ENCODE results near the gene KBTBD8.

Gene KBTBD8, protein sequence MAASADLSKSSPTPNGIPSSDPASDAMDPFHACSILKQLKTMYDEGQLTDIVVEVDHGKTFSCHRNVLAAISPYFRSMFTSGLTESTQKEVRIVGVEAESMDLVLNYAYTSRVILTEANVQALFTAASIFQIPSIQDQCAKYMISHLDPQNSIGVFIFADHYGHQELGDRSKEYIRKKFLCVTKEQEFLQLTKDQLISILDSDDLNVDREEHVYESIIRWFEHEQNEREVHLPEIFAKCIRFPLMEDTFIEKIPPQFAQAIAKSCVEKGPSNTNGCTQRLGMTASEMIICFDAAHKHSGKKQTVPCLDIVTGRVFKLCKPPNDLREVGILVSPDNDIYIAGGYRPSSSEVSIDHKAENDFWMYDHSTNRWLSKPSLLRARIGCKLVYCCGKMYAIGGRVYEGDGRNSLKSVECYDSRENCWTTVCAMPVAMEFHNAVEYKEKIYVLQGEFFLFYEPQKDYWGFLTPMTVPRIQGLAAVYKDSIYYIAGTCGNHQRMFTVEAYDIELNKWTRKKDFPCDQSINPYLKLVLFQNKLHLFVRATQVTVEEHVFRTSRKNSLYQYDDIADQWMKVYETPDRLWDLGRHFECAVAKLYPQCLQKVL

DNA sequence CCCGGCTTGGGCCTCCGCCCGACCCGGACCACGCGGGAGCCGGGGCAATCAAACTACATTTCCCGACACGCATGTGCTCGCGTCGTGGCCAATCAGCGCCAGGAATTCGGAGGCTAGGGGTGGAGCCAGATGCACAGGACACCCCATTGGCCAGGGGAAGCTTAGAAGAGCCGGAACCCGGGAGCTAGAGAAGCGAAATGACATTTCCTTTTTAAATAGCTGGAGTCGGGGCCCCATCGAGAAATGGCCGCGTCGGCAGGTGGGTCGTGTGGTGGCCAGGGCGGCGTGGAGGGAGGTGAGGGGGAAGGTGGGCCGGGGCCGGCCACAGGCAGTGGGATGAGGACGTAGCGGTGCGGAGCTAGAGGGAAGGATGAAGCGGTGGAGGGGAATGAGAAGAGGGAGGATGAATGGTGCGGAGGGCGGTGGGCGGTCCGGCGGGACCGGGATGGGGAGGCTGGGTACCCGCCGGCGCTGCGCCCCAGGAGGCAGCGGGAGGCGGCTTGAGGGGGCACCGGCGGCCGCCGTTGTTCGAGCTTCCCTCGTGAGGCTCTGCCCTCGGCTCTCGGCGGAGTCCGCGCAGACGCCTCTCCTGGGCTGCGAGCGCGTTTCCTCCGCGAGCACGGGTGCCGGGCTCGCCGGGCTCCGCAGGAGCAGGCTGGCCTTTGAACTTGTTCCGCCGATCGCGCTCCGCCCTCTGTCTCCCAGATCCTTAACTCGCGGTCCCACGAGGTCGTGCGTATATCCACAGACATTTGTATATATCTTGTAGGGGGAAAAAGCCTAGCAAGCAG lies at the start of gene KBTBD8:
KBTBD8 (plus strand) TSS at position 195 of the 791 bp plus-strand sequence; CDS start at position 244, 49 bp downstream.
- DNase-seq, result peak; percentile 66 to 92

DNA sequence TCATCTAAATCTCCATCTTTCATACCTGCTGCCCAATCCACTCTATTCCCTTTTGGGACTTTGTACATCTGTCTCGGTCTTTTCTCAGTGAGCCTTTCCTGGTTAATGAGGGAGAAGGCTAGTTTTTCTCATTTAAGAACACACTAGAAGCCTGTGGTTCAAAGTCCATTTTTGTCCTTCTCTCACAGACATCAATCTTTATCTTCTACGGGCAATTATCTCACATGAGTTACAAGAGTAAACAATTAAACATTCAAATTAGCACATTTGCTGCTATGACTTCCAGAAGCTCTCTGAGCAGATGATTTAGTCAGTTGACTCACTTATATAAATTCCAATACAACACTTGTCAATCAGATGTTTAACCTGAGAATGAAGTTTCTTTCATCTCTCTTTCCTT lies 49.3 kb upstream of the KBTBD8 start:
- DNase-seq, result no peak

DNA sequence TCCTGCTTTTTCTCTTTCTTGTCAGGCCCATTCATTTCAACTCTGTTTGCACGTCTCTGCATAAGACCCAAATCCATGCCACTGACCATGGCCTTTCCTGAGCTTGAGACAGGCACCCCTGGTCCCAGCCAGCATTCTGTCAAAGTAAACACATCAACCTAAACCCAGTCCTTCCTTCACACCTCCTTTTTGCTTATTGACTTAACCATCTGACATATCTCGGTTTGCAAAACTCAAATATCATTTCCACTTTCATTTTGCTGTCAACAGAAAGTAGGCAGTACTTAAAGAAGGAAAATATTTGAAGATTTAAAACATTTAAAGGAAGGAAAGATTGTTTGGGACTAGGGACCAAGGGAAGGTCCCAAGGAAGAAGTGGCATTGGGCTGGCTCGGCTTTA lies 48.2 kb upstream of the KBTBD8 start:
- DNase-seq, result no peak

DNA sequence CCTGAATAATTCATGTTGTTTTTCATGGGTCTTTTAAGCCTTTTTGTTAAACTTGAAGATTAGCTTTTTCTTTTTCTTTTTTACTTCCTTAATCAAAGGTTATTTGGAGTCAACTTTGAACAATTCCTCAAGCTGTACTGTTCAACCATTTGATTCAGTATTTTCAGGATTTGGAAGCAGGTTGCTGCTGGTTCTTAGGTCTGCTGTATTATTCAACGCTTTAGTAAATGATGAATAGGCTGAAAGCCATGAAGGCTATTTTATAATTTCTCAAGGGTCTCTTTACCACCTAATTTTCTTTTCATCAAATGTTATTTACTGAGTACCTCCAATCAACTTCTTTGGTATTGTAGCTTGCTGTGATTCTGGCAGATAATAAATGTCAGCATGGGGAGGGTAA lies 45.8 kb upstream of the KBTBD8 start:
- no peak for DNase-seq

DNA sequence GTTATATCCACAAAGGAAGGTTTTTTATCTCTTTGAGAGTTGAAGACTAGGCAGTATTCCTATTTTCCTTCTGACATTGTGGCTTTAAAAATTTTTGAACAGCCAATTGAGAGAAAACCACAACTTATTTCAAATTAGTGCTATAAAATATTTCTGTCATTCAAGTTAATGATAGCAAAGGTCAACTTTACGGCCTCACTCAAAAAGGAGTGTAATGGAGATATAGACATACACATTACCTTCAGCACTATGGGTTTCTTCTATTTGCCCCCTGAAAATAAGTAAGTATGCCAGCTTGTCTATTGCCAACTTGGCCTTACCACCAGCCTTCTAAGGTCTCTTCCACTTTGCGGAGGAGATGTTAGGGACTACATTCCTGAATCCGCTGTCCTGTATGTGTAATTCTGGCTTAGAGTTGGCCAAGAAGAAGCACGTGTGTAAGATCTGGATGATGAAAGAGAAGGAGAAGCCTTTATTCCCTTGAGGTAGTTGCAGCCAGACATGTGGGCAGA lies 44.1 kb upstream of the KBTBD8 start:
- DNase-seq, result no peak

DNA sequence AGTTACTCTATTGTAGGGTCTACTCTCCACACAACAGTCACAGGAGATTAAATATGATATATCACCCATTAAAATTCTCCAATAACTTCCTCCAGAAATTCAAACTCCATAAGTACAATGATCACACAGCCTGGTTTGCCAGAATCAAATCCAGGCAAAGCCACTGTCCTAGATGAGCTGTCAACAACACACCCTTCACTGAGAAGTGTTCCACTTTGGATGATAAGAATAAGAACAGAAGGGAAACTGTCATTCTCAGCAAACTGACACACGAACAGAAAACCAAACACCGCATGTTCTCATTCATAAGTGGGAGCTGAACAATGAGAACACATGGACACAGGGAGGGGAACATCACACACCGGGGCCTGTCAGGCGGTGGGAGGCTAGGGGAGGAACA lies 41.4 kb upstream of the KBTBD8 start:
- no peak for DNase-seq

DNA sequence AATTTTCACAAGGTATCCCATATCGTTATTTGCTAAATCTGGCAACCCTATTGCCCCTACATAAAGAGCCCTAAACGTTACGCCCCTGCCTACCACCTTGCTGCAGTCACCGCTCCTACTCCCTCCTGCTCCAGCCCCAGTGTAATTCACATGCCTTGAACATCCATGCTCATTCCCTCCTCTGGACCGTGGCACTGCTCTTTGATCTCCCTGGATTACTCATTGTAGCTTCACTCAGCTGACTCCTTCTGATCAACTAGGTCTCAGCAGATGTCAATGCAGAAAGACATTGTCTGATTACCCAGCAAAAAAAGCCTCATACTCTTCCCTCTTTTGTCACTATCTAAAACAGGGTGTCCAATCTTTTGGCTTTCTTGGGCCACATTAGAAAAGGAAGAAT lies 40.7 kb upstream of the KBTBD8 start:
- DNase-seq, result no peak

DNA sequence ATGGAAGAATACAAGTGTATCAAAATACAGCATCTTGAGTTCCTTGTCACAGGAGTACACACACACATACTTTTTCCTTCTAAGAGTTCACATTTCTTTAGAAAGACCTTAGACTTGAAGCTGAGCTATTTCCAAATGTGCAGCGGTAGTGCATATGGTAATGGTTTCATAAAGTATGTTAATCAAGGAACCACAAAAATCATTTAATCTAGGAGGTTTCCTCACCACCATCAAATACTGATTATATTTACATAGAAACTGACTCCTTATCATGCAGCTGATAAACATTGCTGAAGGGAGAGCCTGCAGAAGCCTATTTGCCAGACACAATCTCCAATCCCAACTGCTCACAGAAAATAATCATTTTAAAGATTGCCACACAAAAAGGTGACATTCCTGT lies 40.0 kb upstream of the KBTBD8 start:
- DNase-seq, result no peak

DNA sequence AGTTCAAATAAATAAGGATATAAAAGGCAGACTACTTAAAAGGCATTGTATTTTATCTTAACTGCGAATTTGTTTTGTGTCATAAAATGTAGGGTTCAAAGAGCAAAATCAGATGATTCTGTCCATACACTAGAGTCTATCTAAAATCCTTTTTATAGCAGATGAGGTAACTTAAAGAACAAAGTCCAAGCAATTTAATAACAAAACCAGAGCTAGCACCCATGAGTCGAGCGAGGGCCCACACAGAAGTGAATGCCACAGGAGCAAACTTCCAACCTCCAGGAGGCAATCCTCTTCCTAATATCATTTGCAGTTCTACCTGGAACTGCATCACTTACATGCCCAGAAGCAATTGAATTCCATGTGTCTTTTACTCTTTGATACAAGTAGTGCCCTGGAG lies 35.4 kb upstream of the KBTBD8 start:
- no peak for DNase-seq

DNA sequence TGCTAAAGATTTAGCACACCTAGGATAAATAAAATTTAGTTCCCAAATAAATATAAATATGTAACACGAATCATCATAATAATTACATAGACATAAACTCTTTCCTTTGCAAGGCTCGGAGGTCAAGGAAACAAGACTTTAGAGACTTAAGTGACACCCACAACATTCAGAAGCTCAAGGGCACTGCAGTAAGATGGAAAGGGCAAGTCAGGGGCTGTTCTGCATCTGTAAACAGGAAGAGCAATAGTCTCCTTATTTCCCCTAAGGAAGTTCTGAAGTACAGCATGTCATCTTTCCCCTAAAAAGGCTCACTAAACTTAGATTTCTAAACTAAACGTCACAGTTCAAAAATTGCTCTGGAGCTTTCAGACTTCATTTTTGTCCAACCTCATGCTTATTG lies 26.9 kb upstream of the KBTBD8 start:
- no peak for DNase-seq

DNA sequence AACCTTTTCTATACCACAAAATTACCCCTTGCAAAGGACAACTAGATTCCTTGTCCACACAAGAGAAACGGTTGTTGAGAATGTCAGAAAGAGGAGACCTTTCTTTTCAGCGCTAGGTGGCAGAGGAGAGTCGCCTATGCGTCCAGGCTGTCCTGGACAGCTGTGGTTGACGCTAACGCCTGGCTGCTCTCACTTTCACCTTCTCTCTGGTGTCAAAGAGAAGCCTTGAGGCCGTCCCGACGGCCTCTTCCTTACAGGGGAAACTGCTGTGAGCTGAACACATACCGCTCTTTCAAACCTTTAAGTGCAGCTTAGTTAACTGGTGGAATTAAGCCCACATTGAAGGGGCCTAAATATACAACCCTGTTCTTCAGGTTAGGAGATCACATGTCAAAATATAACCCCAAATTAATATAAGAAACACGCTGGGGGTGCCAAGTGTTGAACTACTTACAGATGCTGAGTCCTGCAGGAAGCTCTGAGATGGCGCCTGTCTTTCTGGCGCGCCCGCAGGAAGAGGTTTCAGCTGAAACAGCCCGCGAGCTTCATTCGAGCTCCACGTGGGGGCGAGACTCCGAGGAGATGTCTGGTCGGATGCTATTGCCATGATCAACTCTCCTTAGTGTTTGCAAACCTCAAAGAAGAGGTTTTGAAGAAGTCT lies 26.1 kb upstream of the KBTBD8 start:
- no peak for DNase-seq

DNA sequence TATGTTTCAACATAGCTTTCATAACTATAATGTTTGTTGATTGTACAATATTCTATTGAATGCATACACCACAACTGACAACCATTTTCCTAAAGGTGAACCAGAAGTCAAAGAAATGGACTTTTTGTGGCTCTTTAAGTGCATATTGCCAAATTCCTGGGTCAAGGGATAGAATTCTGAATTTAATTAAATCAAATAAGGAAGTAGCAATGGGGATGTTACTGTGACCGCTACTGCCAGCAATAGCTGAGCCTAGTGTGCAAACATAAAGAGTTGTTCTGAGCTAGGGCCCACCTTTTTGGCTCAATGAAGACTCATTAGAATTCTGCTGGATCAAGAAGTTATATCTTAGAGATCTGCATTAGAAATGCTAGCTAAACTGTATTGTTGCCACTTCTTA lies 17.3 kb upstream of the KBTBD8 start:
- DNase-seq, result no peak

DNA sequence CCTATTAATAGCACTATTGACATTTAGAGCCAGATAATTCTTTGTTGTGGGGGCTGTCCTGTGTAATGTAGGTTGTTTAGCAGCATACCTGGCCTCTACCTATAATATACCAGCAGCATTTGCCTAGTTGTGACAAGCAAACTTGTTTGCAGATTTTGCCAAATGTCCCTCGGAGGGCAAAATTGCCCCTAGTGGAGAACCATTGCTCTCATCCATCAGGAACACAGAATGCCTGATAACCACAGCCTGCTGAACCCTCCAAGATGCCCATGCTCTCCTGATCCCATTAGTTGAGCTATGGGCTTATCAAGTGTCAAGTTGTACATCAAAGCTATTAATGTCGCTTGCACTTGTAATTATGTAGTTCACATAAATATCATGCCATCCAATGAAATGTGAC lies 15.0 kb upstream of the KBTBD8 start:
- DNase-seq, result no peak

DNA sequence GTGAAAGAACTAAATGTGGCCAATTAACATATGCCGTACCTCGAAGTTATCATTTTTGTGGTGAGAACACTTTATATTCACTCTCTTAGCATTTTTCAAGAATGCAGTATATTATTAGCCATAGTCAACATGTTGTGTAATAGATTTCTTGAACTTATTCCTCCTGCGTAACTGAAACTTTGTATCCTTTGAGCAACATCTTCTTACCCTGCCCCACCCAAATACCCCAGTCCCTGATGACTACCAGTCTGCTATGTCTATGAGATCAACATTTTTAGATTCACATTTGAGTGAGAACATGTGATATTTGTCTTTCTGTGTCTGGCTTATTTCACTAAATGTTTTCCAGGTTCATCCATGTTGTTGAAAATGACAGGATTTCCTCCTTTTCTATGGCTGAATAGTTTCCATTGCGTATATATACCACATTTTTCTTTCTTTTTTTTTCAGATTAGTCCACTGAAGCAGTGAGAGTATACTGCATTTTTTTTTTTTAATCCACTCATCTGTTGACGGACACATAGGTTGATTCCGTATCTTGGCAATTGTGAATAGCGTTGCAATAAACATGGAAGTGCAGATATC lies 12.7 kb upstream of the KBTBD8 start:
- no peak for DNase-seq

DNA sequence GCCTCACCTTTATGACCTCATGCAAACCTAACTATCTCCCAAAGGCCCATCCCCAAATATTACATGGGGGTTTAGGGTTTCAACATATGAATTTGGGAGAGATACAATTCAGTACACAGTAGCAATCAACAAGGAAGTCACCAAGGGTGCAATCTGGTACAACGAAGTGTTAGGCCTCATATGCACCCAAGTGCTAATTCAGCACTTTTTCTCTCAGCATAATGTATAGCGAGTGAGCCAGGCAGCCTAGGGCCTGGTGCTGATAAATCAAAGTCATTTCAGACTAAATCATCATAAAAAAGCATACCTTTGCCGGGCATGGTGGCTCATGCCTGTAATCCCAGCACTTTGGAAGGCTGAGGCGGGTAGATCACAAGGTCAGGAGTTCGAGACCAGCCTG lies 11.7 kb upstream of the KBTBD8 start:
- DNase-seq, result no peak

DNA sequence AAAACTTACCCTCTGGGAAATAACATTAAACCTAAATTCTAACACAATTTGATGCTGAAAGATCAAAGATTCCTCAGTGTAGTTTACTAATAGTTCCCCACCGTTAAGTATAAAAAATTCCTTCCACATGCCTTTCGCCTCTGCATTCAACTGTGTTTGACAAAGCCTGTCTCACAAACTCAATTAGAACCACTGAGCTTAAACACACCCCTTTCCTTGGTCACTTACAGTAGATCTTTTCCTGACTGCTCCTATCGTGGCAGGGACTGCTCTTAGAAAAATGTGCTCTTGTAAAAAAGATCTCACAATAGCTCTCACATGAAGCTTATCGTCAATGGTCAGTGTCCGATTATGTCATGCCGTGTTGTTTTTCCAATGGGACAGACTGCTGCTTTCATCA lies 8.9 kb upstream of the KBTBD8 start:
- DNase-seq, result no peak

DNA sequence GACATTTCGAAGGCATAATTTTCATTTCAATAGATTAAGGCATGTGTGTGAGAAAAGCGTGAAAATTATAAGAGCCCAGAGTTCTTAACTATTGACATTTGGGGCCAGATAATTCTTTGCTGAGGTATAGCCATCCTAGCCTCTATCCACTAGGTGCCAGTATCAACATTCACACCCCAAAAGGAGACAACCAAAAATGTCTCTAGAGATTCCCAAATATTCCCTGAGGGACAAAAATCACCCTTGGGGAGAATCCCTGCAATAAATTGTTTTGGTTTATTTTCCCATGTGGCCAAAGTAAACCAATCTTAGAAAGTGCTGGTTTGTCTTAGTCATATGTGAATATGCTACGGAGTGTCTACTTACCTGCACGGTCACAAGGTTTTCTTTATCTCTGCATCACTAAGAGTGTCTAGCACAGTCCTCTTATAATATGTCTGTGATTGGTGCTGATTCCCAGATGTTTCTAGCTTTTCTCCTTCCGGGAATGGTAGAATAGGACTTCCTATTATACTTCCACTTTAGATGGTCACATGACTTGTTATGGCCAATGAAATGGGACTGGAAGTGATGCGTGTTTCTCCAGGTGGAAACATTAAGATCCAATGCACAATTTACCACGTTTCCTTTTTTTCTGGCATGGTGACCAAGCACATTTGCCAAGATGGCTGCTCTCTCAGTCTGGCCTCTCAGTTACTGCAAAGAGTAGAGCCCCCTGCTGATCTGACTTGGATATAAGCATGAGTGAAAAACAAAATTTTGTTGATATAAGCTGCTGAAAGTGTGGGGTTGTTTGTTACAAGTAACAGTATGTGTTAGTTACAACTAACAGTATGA lies 8.0 kb upstream of the KBTBD8 start:
- DNase-seq, result no peak

DNA sequence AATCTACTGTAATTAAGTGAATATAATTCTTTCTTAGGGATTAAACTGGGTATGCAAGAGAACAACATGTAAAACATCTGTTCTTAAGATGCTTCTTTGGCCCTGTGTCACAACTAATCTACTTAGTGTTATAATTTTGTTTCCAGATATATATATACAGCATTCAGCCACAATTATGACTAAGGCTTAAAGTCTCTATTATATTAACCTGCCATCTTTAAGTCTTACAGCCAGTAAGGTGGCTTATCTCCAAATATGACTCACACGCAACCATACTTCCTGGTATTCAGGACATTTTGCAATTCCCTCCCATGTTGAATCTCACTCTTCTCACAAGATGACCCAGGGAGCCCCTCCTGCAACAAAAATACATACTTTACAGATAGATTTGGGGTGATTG lies 6.6 kb upstream of the KBTBD8 start:
- DNase-seq, result no peak

DNA sequence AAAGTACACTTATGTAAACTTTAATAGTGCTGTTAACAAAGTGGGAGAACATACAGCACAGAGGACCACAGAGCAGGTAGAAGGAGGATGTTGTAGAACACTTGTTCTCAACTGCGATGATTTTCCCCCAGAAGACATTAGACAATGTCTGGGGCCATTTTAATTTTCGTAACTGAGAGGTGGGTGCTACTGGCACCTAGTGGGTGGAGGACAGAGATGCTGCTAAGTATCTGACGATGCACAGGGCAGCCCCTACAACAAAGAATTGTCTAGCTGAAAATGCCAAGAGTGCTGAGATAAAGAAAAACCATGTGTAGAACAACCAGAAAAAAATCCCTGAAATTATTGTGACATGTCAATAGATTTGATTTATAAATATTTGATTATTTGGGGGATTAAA lies 5.0 kb upstream of the KBTBD8 start:
- DNase-seq, result no peak

DNA sequence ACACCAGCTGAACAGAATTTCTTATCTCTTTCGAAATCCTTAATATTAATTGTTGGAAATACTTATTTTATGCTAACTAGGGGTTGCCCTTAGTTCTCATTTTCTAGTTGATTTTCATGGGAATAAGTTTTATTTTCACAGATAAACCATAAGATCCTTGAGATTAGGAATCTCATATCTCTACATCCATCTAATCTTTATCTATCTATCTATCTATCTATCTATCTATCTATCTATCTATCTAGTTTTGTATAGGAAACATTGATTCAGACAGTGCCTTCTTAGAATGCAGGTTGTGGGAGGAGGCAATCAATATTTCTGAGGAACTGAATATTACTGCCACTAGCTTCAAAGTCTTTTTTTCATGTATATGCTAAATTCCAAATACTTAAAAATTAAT lies 3.5 kb upstream of the KBTBD8 start:
- DNase-seq, result no peak

DNA sequence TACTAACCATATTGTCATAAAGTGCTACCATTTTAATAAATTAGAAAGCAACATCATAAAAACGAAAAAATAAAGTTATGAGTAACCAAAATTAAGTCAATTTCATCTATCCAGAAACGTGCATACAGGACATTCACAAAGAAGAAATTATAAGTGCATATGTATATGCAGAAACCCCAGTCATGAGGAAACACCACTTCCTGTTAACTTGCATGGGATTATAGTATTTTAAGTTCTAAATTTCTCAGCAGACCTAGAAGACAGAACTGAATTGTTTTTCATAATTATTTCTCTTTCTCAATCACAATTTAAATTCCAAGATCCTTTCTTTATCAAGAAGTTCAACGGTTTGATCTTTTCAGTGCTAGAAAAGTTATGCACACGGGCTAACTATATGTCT lies 1.4 kb upstream of the KBTBD8 start:
- no peak for DNase-seq

DNA sequence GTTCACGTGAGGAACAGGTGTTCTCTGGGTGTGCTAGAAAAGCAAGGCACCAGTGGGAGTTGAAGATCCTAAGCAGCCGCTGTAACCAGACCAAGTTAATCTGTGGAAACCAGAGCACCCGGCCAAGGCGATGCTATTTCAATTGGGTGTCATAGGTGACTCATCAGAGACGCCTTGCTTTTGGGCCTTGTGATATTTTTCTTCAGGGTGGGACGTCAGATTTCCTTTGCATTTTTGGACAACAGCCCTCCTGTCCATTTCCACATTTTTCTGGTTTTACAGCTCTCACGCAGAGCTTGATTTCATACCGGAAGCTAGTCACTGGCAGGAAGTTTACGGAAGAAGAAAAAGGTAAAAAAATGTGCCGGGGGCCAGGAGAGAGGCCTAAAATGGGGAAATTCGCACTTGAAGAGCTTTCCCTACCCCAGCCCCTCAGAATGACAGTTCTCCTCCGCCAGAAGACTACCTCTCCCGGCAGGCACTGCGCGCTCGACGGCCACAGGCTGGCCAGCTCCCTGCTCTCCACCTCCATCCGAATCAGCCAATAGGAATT lies 471 bp upstream of the KBTBD8 start:
- no peak for DNase-seq
